OCI-M2 (cell line): Measurements from ENCODE around the gene FAM219B.

Source experiments
- DNase-seq: peaks from one replicate; lab custom pipeline; 2025; ENCODE audit not compliant: unreplicated experiment; lab: John Stamatoyannopoulos, UW

The FAM219B gene

DNA sequence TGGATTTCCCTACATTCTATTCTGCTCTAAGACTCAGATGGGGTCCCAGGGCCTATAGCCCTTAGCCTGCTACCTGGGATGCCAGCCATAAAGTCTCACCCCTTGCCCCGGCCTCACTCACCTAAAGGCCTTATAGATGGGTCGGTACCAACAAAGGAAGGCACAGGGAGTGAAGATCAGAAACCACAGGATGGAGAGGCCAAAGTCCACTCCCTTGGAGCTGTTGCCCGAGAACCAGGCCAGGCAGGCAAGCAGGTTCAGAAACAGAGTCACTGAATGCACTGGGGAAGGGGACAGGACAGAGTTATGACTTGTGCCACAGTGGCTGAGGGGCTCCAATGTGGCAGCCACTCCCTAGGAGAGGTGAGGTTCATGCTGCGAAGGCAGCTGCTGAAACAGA is 56.3 kb downstream of the FAM219B start:
- DNase-seq = no peak
